BE2C (cell line): ENCODE data around the gene PRPF19.

Experiments
- DNase-seq: peaks from one replicate; pipeline ENCODE4 v3.0.0-alpha.2; 2020
- H3K27me3 ChIP-seq: fragments of 250-450 bp; sonication (Bioruptor Pico); 2 replicates; pipeline ENCODE4 v1.5.1; 2020; ENCODE audit warnings: mild to moderate bottlenecking
- H3K36me3 ChIP-seq: fragments of 250-450 bp; sonication (Bioruptor Pico); 2 replicates; pipeline ENCODE4 v1.5.1; 2020; ENCODE audit warnings: mild to moderate bottlenecking
- H3K4me1 ChIP-seq: fragments of 250-450 bp; sonication (Bioruptor Pico); 2 replicates; pipeline ENCODE4 v1.5.1; 2020
- H3K4me3 ChIP-seq: 2 replicates; pipeline ENCODE4 v1.5.1; 2011; ENCODE audit warnings: low read depth, low read length
- H3K9me3 ChIP-seq: fragments of 250-450 bp; sonication (Bioruptor Pico); 2 replicates; pipeline ENCODE4 v1.5.1; 2020
- TF ChIP-seq, protein P1 (sequence below): IDR thresholded peaks from 2 replicates; pipeline ENCODE4 v1.5.1; 2012; ENCODE audit warnings: mild to moderate bottlenecking, low read depth, low read length

Gene PRPF19

DNA sequence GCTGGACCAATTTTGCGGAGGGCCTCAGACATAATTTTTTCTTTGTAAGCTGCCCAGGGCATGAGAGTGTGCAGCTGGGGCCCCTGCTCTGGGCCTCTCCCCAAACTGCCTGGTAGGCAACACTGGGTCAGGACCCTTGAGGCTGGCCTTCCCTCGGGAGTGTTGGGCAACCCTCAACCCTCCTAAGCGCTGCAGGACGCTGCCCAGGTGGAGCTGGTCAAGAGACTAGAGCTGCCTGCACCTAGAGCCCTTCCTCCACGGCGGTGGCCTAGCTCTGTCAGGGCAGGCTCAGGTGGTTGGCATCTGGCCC, 17.4 kb upstream of the PRPF19 start:
- peak overlapping the region; percentile 32 for H3K4me3 ChIP-seq
- H3K36me3 ChIP-seq: peaks cover 13% of the 10 kb centered on the region
- DNase-seq: no peak
- H3K27me3 ChIP-seq: no peaks in the 10 kb centered on the region
- peaks cover 3% of the 10 kb centered on the region; the same call in 1 of the 2 replicates for H3K4me1 ChIP-seq
- no peaks in the 10 kb centered on the region for H3K9me3 ChIP-seq
- TF ChIP-seq, protein P1, sequence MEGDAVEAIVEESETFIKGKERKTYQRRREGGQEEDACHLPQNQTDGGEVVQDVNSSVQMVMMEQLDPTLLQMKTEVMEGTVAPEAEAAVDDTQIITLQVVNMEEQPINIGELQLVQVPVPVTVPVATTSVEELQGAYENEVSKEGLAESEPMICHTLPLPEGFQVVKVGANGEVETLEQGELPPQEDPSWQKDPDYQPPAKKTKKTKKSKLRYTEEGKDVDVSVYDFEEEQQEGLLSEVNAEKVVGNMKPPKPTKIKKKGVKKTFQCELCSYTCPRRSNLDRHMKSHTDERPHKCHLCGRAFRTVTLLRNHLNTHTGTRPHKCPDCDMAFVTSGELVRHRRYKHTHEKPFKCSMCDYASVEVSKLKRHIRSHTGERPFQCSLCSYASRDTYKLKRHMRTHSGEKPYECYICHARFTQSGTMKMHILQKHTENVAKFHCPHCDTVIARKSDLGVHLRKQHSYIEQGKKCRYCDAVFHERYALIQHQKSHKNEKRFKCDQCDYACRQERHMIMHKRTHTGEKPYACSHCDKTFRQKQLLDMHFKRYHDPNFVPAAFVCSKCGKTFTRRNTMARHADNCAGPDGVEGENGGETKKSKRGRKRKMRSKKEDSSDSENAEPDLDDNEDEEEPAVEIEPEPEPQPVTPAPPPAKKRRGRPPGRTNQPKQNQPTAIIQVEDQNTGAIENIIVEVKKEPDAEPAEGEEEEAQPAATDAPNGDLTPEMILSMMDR: no peak

DNA sequence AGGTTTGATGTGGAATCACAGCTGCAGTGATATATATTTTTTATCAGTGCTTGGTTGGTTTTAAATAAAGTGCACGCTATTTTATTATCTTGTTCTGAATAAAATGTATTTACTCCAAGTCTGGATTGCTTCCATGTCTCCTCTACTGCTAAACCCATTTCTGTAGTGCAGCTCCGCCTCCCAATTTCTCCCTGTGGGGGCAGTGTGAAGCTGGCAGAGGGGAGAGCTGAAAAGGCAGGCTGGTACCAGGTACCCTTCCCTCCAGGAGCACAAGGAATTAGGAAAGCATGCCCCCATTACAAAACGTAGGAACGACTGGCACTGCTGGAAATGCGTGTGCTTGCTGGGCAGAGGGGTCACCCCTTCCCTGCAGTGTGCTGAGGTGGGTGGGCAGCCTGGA, 16.9 kb upstream of the PRPF19 start:
- H3K27me3 ChIP-seq: no peaks in the 10 kb centered on the region
- no peak overlapping the region for H3K4me3 ChIP-seq
- no peak for DNase-seq
- H3K9me3 ChIP-seq: no peaks in the 10 kb centered on the region
- H3K4me1 ChIP-seq: peaks cover 3% of the 10 kb centered on the region; the same call in 1 of the 2 replicates
- H3K36me3 ChIP-seq: peaks cover 9% of the 10 kb centered on the region
- TF ChIP-seq, protein P1: no peak

DNA sequence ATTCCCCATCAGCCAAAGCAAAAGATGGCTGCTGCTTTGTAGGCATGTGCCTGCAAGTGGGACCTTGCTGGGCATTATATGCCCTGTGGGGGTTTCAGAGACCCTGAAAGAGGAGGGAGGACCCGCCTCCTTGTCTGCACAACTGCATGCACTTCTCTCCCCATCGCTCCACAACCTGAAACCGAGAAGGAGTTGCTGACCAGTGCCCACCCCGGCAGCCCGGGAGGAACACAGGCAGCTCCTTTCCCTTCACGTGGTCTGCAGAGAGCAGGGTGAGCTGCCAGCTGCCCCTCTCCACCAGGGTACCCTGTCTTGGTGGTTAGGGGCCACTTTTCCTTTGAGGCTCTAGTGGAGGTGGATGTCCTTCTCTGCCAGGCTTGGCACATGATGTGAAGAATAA, 16.5 kb upstream of the PRPF19 start:
- no peak for DNase-seq
- Histone ChIP-seq H3K9me3 (no peaks in the 10 kb centered on the region), H3K36me3 (peaks cover 7% of the 10 kb centered on the region), H3K4me1 (peaks cover 3% of the 10 kb centered on the region; the same call in 1 of the 2 replicates), H3K4me3 (no peak overlapping the region), H3K27me3 (no peaks in the 10 kb centered on the region)
- TF ChIP-seq, protein P1: no peak

DNA sequence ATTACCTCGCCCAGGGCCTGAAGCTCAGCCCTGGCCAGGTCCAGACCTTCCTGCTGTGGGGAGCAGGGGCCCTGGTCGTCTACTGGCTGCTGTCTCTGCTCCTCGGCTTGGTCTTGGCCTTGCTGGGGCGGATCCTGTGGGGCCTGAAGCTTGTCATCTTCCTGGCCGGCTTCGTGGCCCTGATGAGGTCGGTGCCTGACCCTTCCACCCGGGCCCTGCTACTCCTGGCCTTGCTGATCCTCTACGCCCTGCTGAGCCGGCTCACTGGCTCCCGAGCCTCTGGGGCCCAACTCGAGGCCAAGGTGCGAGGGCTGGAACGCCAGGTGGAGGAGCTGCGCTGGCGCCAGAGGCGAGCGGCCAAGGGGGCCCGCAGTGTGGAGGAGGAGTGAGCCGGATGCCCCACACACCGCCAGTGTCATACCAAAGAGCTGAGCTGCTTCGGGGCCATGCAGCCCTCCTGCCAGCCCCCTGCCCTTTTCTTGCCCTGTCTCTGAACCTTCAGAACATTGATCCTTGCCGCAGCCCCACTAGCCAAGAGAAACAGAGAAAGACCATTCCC, 15.5 kb upstream of the PRPF19 start:
- peaks cover 3% of the 10 kb centered on the region; the same call in 1 of the 2 replicates for H3K36me3 ChIP-seq
- no peaks in the 10 kb centered on the region for H3K27me3 ChIP-seq
- no peak overlapping the region for H3K4me3 ChIP-seq
- TF ChIP-seq, protein P1: no peak
- no peaks in the 10 kb centered on the region for H3K9me3 ChIP-seq
- DNase-seq: no peak
- peaks cover 3% of the 10 kb centered on the region; the same call in 1 of the 2 replicates for H3K4me1 ChIP-seq

DNA sequence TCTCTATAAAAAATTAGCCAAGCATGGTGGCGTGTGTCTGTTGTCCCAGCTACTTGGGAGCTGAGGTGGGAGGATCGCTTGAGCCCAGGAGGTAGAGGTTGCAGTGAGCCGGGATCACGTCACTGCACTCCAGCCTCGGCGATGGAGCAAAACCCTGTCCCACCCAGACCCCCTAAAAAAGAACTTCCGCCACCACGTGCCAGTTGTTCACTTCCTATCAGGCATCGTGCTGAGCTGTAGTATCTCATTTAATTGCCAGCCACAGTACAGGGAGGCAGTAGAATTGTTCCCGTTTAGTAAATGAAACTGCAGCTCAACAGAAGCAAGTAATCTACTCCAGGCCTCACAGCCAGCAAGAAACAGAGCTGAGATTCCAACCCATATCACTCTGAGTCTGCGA, 14.9 kb upstream of the PRPF19 start:
- no peaks in the 10 kb centered on the region for H3K9me3 ChIP-seq
- no peak for DNase-seq
- peaks cover 3% of the 10 kb centered on the region; the same call in 1 of the 2 replicates for H3K36me3 ChIP-seq
- peaks cover 3% of the 10 kb centered on the region; the same call in 1 of the 2 replicates for H3K4me1 ChIP-seq
- TF ChIP-seq, protein P1: no peak
- no peaks in the 10 kb centered on the region for H3K27me3 ChIP-seq
- no peak overlapping the region for H3K4me3 ChIP-seq

DNA sequence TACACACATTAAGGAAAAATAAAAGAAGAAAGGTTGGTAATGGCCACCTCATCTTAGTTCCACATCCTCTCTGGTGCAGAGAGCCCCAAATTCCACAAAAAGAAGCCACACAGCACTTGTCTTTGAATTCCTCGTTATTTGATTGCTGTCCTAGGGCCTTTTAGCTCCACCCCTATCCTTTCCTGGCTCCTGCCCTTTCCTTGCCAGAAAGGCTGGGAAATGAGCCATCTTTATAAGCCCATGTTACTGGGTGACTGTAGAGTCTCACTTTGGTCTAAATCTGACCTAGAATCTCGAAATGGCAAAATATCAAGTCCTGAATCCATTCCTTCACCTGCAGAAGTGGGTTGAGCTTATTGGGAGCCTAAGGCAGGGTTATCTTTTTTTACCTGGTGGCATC, 13.6 kb upstream of the PRPF19 start:
- peaks cover 3% of the 10 kb centered on the region; the same call in 1 of the 2 replicates for H3K4me1 ChIP-seq
- no peak for DNase-seq
- H3K36me3 ChIP-seq: peaks cover 3% of the 10 kb centered on the region; the same call in 1 of the 2 replicates
- no peaks in the 10 kb centered on the region for H3K27me3 ChIP-seq
- TF ChIP-seq, protein P1: no peak
- H3K4me3 ChIP-seq: no peak overlapping the region
- H3K9me3 ChIP-seq: no peaks in the 10 kb centered on the region
